Activated T-cell treated with anti-CD3 and anti-CD28 coated beads, Interleukin-2, amount 50 U/mL, for 24 hours (primary cell): ENCODE data around the gene RAB12.
A peak's percentile ranks its signal among the peaks of the same experiment; 100 is the strongest.

ENCODE experiments used
- DNase-seq: peaks from one replicate; pipeline ENCODE4 v3.0.0-alpha.2; 2020
- H3K27ac Mint-ChIP-seq: 2 replicates; pipeline ENCODE4 v1.8.0; 2020; ENCODE audit warnings: mild to moderate bottlenecking, mixed read lengths
- H3K27me3 Mint-ChIP-seq: 2 replicates; pipeline ENCODE4 v1.8.0; 2020; ENCODE audit warnings: mixed read lengths
- H3K36me3 Mint-ChIP-seq: 2 replicates; pipeline ENCODE4 v1.8.0; 2020; ENCODE audit warnings: low read depth, mixed read lengths
- H3K4me1 Mint-ChIP-seq: 2 replicates; pipeline ENCODE4 v1.8.0; 2020; ENCODE audit warnings: low read depth, mixed read lengths
- H3K4me3 Mint-ChIP-seq: 2 replicates; pipeline ENCODE4 v1.8.0; 2020; ENCODE audit warnings: mild to moderate bottlenecking, moderate library complexity, mixed read lengths
- H3K9me3 Mint-ChIP-seq: 2 replicates; pipeline ENCODE4 v1.8.0; 2020; ENCODE audit warnings: mixed read lengths

Gene RAB12

GRCh38 chr18:8603663-8604520 is 5.3 kb upstream of the RAB12 start:
- Mint-ChIP-seq H3K4me3 (peak overlapping the region; percentile 46), H3K9me3 (no peaks in the 10 kb centered on the region), H3K27me3 (peaks cover 29% of the 10 kb centered on the region), H3K4me1 (peaks cover 19% of the 10 kb centered on the region), H3K27ac (no peak overlapping the region), H3K36me3 (peaks cover 2% of the 10 kb centered on the region)
- no peak for DNase-seq

GRCh38 chr18:8605974-8606373 is 3.3 kb upstream of the RAB12 start:
- no peak overlapping the region for H3K4me3 Mint-ChIP-seq
- H3K9me3 Mint-ChIP-seq = no peaks in the 10 kb centered on the region
- no peak overlapping the region for H3K27ac Mint-ChIP-seq
- H3K36me3 Mint-ChIP-seq = peaks cover 13% of the 10 kb centered on the region
- peaks cover 27% of the 10 kb centered on the region for H3K4me1 Mint-ChIP-seq
- DNase-seq = no peak
- H3K27me3 Mint-ChIP-seq = peaks cover 26% of the 10 kb centered on the region

GRCh38 chr18:8607776-8608742 is 1.2 kb upstream of the RAB12 start:
- H3K36me3 Mint-ChIP-seq = peaks cover 31% of the 10 kb centered on the region
- peaks cover 8% of the 10 kb centered on the region for H3K27me3 Mint-ChIP-seq
- peak overlapping the region; percentile 88 for H3K27ac Mint-ChIP-seq
- peak overlapping the region; percentile 80 for H3K4me3 Mint-ChIP-seq
- no peak for DNase-seq
- H3K9me3 Mint-ChIP-seq = no peaks in the 10 kb centered on the region
- H3K4me1 Mint-ChIP-seq = peaks cover 46% of the 10 kb centered on the region

- H3K27me3 Mint-ChIP-seq = no peaks in the 10 kb centered on the region
- peaks cover 55% of the 10 kb centered on the region for H3K4me1 Mint-ChIP-seq
- peak overlapping the region; percentile 85 for H3K27ac Mint-ChIP-seq
- H3K36me3 Mint-ChIP-seq = peaks cover 42% of the 10 kb centered on the region
- H3K9me3 Mint-ChIP-seq = no peaks in the 10 kb centered on the region
- DNase-seq = peak; percentile 51
- H3K4me3 Mint-ChIP-seq = peak overlapping the region; percentile 84
Observed at GRCh38 chr18:8609659-8610458, 622 bp downstream of the RAB12 start.

GRCh38 chr18:8610459-8610851 is 1.2 kb downstream of the RAB12 start:
- Mint-ChIP-seq H3K36me3 (peaks cover 47% of the 10 kb centered on the region), H3K4me3 (peak overlapping the region; percentile 84), H3K27me3 (no peaks in the 10 kb centered on the region), H3K9me3 (no peaks in the 10 kb centered on the region), H3K4me1 (peaks cover 61% of the 10 kb centered on the region), H3K27ac (peak overlapping the region; percentile 85)
- no peak for DNase-seq

- Mint-ChIP-seq H3K27ac (no peak overlapping the region), H3K27me3 (no peaks in the 10 kb centered on the region), H3K36me3 (peaks cover 62% of the 10 kb centered on the region), H3K4me3 (peak overlapping the region; percentile 84), H3K4me1 (peaks cover 74% of the 10 kb centered on the region), H3K9me3 (no peaks in the 10 kb centered on the region)
- DNase-seq = no peak
Observed at GRCh38 chr18:8611916-8612576, 2.8 kb downstream of the RAB12 start.

- peak overlapping the region; percentile 80 for H3K27ac Mint-ChIP-seq
- H3K36me3 Mint-ChIP-seq = peaks cover 83% of the 10 kb centered on the region
- no peak overlapping the region for H3K4me3 Mint-ChIP-seq
- H3K9me3 Mint-ChIP-seq = no peaks in the 10 kb centered on the region
- no peaks in the 10 kb centered on the region for H3K27me3 Mint-ChIP-seq
- H3K4me1 Mint-ChIP-seq = peaks cover 81% of the 10 kb centered on the region
- DNase-seq = no peak
Observed at GRCh38 chr18:8614875-8615274, 5.6 kb downstream of the RAB12 start.

GRCh38 chr18:8615397-8616027 is 6.3 kb downstream of the RAB12 start:
- no peak overlapping the region for H3K4me3 Mint-ChIP-seq
- peaks cover 83% of the 10 kb centered on the region for H3K36me3 Mint-ChIP-seq
- no peak for DNase-seq
- no peaks in the 10 kb centered on the region for H3K27me3 Mint-ChIP-seq
- H3K9me3 Mint-ChIP-seq = no peaks in the 10 kb centered on the region
- peak overlapping the region; percentile 76 for H3K27ac Mint-ChIP-seq
- H3K4me1 Mint-ChIP-seq = peaks cover 84% of the 10 kb centered on the region

GRCh38 chr18:8616028-8616401 is 6.8 kb downstream of the RAB12 start:
- DNase-seq = no peak

GRCh38 chr18:8617907-8618306 is 8.7 kb downstream of the RAB12 start:
- peaks cover 86% of the 10 kb centered on the region for H3K4me1 Mint-ChIP-seq
- peaks cover 86% of the 10 kb centered on the region for H3K36me3 Mint-ChIP-seq
- no peak overlapping the region for H3K27ac Mint-ChIP-seq
- no peaks in the 10 kb centered on the region for H3K27me3 Mint-ChIP-seq
- no peak for DNase-seq
- H3K4me3 Mint-ChIP-seq = no peak overlapping the region
- H3K9me3 Mint-ChIP-seq = peaks cover 8% of the 10 kb centered on the region

More at GRCh38 chr18:8616028-8616401, 6.8 kb downstream of the RAB12 start:
- Mint-ChIP-seq H3K27ac (no peak overlapping the region), H3K27me3 (no peaks in the 10 kb centered on the region), H3K9me3 (no peaks in the 10 kb centered on the region), H3K4me3 (no peak overlapping the region), H3K4me1 (peaks cover 85% of the 10 kb centered on the region), H3K36me3 (peaks cover 83% of the 10 kb centered on the region)

GRCh38 chr18:8619041-8619440 is 9.8 kb downstream of the RAB12 start:
- no peaks in the 10 kb centered on the region for H3K27me3 Mint-ChIP-seq
- H3K4me1 Mint-ChIP-seq = peaks cover 85% of the 10 kb centered on the region
- peaks cover 87% of the 10 kb centered on the region for H3K36me3 Mint-ChIP-seq
- DNase-seq = no peak
- peaks cover 8% of the 10 kb centered on the region for H3K9me3 Mint-ChIP-seq
- H3K27ac Mint-ChIP-seq = no peak overlapping the region
- no peak overlapping the region for H3K4me3 Mint-ChIP-seq

- Mint-ChIP-seq H3K27ac (peak overlapping the region; percentile 61), H3K36me3 (peaks cover 90% of the 10 kb centered on the region), H3K27me3 (no peaks in the 10 kb centered on the region), H3K4me1 (peaks cover 82% of the 10 kb centered on the region), H3K9me3 (peaks cover 8% of the 10 kb centered on the region), H3K4me3 (no peak overlapping the region)
- DNase-seq = no peak
Observed at GRCh38 chr18:8619835-8620577, 10.8 kb downstream of the RAB12 start.

GRCh38 chr18:8620845-8621244 is 11.6 kb downstream of the RAB12 start:
- H3K9me3 Mint-ChIP-seq = peaks cover 8% of the 10 kb centered on the region
- peaks cover 74% of the 10 kb centered on the region for H3K4me1 Mint-ChIP-seq
- H3K4me3 Mint-ChIP-seq = no peak overlapping the region
- peaks cover 91% of the 10 kb centered on the region for H3K36me3 Mint-ChIP-seq
- no peak for DNase-seq
- no peak overlapping the region for H3K27ac Mint-ChIP-seq
- no peaks in the 10 kb centered on the region for H3K27me3 Mint-ChIP-seq
